Hepatocyte (in vitro differentiated cells): ENCODE measurements around the gene PAX7. TPM values are rescaled to one million over a fixed set of nuclear protein-coding genes. Genes with fewer than 3 reads are reported as not detected.

Experiments
- DNase-seq: peaks from one replicate; pipeline ENCODE4 v3.0.0-alpha.2; 2016; ENCODE audit warnings: low spot score
- H2AFZ ChIP-seq: fragments of 200-600 bp; sonication (generic); 2 replicates; pipeline ENCODE4 v1.6.0; 2016; ENCODE audit warnings: antibody characterized with exemption, mild to moderate bottlenecking
- H3K27ac ChIP-seq: fragments of 200-600 bp; sonication (generic); 2 replicates; pipeline ENCODE4 v1.5.1; 2016; ENCODE audit warnings: mild to moderate bottlenecking
- H3K27me3 ChIP-seq: fragments of 200-600 bp; sonication (generic); 2 replicates; pipeline ENCODE4 v1.6.1; 2016
- H3K36me3 ChIP-seq: fragments of 200-600 bp; sonication (generic); replicated peaks from 2 replicates; pipeline ENCODE4 v1.5.1; 2016; ENCODE audit warnings: low read depth; ENCODE audit not compliant: insufficient read depth
- H3K4me1 ChIP-seq: fragments of 200-600 bp; sonication (generic); 2 replicates; pipeline ENCODE4 v1.5.1; 2016; ENCODE audit warnings: mild to moderate bottlenecking, moderate library complexity; ENCODE audit not compliant: insufficient read depth
- H3K4me2 ChIP-seq: fragments of 200-600 bp; sonication (generic); 2 replicates; pipeline ENCODE4 v1.6.0; 2016
- H3K4me3 ChIP-seq: fragments of 200-600 bp; sonication (generic); 2 replicates; pipeline ENCODE4 v1.5.1; 2016; ENCODE audit warnings: mild to moderate bottlenecking
- H3K79me2 ChIP-seq: fragments of 200-600 bp; sonication (generic); 2 replicates; pipeline ENCODE4 v1.6.0; 2017; ENCODE audit warnings: mild to moderate bottlenecking
- H3K9me2 ChIP-seq: fragments of 200-600 bp; sonication (generic); replicated peaks from 2 replicates; pipeline ENCODE4 v1.6.0; 2017; ENCODE audit warnings: mild to moderate bottlenecking; ENCODE audit not compliant: insufficient read depth
- H3K9me3 ChIP-seq: fragments of 200-600 bp; sonication (generic); 2 replicates; pipeline ENCODE4 v1.5.1; 2016; ENCODE audit warnings: low read depth, mild to moderate bottlenecking
- H4K20me1 ChIP-seq: fragments of 200-600 bp; sonication (generic); 2 replicates; pipeline ENCODE4 v1.6.0; 2016; ENCODE audit warnings: mild to moderate bottlenecking; ENCODE audit not compliant: insufficient read depth, poor library complexity, severe bottlenecking
- EZH2 ChIP-seq: fragments of 200-600 bp; sonication (generic); IDR thresholded peaks from 2 replicates; pipeline ENCODE4 v1.6.1; 2016; ENCODE audit warnings: antibody characterized with exemption, mild to moderate bottlenecking, borderline replicate concordance
- EZH2phosphoT487 ChIP-seq: fragments of 200-600 bp; sonication (generic); IDR thresholded peaks from one replicate; pipeline ENCODE4 v1.6.1; 2018; ENCODE audit warnings: antibody characterized with exemption, mild to moderate bottlenecking, low read depth, moderate library complexity; ENCODE audit not compliant: unreplicated experiment, severe bottlenecking
- WGBS: methylation state at CpG from one replicate; pipeline ENCODE4 v1.1.6; 2016; ENCODE audit warnings: low lambda C conversion rate; ENCODE audit errors: missing lambda C conversion rate; 5-methylcytosine and 5-hydroxymethylcytosine counted together
- polyA plus RNA-seq: library from polyadenylated mRNA; unstranded; fragments of >200 nt; fragmentation: Nextera tagmentation; extraction: Ambion mirVana; gene quantifications from 2 replicates; pipeline ENCODE4 v1.2.1, GENCODE V29; 2016
- total RNA-seq: library from RNA; depleted of rRNA; stranded (reverse); fragments of >200 nt; gene quantifications from 2 replicates; pipeline ENCODE4 v1.2.3, GENCODE V29; 2014
- TF ChIP-seq, protein P1 (sequence below): fragments of 200-600 bp; sonication (generic); IDR thresholded peaks from 2 replicates; pipeline ENCODE4 v1.5.1; 2016; ENCODE audit warnings: antibody characterized with exemption, mild to moderate bottlenecking; ENCODE audit not compliant: poor library complexity

PAX7 gene
- total and polyA plus RNA-seq, 2 experiments from 2014 or later = not detected

GRCh38 chr1:18597160-18598042 lies 33.2 kb upstream of the PAX7 start:
- no peak overlapping the region for H3K4me3 ChIP-seq
- H2AFZ ChIP-seq = no peak overlapping the region
- no peaks in the 10 kb centered on the region for H3K9me2 ChIP-seq
- H3K4me1 ChIP-seq = peaks cover 3% of the 10 kb centered on the region
- DNase-seq = peak; percentile 72
- no peaks in the 10 kb centered on the region for H4K20me1 ChIP-seq
- H3K4me2 ChIP-seq = no peak overlapping the region
- H3K36me3 ChIP-seq = no peaks in the 10 kb centered on the region
- no peaks in the 10 kb centered on the region for H3K79me2 ChIP-seq
- no peak for TF ChIP-seq EZH2phosphoT487
- TF ChIP-seq, protein P1, sequence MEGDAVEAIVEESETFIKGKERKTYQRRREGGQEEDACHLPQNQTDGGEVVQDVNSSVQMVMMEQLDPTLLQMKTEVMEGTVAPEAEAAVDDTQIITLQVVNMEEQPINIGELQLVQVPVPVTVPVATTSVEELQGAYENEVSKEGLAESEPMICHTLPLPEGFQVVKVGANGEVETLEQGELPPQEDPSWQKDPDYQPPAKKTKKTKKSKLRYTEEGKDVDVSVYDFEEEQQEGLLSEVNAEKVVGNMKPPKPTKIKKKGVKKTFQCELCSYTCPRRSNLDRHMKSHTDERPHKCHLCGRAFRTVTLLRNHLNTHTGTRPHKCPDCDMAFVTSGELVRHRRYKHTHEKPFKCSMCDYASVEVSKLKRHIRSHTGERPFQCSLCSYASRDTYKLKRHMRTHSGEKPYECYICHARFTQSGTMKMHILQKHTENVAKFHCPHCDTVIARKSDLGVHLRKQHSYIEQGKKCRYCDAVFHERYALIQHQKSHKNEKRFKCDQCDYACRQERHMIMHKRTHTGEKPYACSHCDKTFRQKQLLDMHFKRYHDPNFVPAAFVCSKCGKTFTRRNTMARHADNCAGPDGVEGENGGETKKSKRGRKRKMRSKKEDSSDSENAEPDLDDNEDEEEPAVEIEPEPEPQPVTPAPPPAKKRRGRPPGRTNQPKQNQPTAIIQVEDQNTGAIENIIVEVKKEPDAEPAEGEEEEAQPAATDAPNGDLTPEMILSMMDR = peak; percentile 89
- 25% methylated on average over 20 of the region's 20 CpGs for WGBS
- no peaks in the 10 kb centered on the region for H3K9me3 ChIP-seq
- no peak overlapping the region for H3K27ac ChIP-seq
- peaks cover 41% of the 10 kb centered on the region for H3K27me3 ChIP-seq

DNA sequence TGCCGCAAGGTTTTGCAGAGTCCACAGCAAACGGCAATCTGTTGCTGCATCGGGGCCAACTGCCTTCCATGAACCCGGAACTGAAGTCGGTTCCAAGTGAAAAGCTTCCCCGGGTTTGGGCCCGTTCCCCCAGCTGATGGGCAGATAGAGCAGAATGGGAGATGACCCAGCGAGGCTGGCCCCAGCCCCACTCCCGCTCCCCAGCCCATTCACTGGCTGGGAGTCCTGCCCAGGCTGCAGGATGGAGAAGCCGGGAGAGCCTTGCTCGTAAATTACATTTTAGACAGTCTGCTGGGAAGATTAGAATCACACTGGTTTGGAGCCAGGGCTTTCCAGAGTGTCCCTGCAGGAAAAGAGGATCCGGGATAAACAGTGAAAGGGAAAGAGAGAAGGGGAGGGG lies 31.6 kb upstream of the PAX7 start:
- peaks cover 3% of the 10 kb centered on the region for H3K4me1 ChIP-seq
- no peaks in the 10 kb centered on the region for H3K9me2 ChIP-seq
- H3K36me3 ChIP-seq = no peaks in the 10 kb centered on the region
- H3K27me3 ChIP-seq = peaks cover 36% of the 10 kb centered on the region
- H3K27ac ChIP-seq = no peak overlapping the region
- no peak overlapping the region for H3K4me3 ChIP-seq
- no peaks in the 10 kb centered on the region for H4K20me1 ChIP-seq
- no peak overlapping the region for H3K4me2 ChIP-seq
- no peaks in the 10 kb centered on the region for H3K9me3 ChIP-seq
- TF ChIP-seq, protein P1 = no peak
- TF ChIP-seq EZH2 (no peak), EZH2phosphoT487 (no peak)
- H2AFZ ChIP-seq = no peak overlapping the region
- DNase-seq = peak; percentile 31
- 45% methylated on average over 12 of the region's 12 CpGs for WGBS
- H3K79me2 ChIP-seq = no peaks in the 10 kb centered on the region

GRCh38 chr1:18599704-18600103 lies 30.9 kb upstream of the PAX7 start:
- Histone ChIP-seq H3K4me1 (peaks cover 3% of the 10 kb centered on the region), H3K9me3 (no peaks in the 10 kb centered on the region), H3K27me3 (peaks cover 30% of the 10 kb centered on the region), H2AFZ (no peak overlapping the region), H3K4me3 (no peak overlapping the region), H3K36me3 (no peaks in the 10 kb centered on the region), H4K20me1 (no peaks in the 10 kb centered on the region), H3K4me2 (no peak overlapping the region), H3K9me2 (no peaks in the 10 kb centered on the region), H3K79me2 (no peaks in the 10 kb centered on the region), H3K27ac (no peak overlapping the region)
- DNase-seq = no peak
- TF ChIP-seq, protein P1 = no peak
- no peak for TF ChIP-seq EZH2
- no peak for TF ChIP-seq EZH2phosphoT487
- 83% methylated on average over 9 of the region's 9 CpGs for WGBS
